Neuronal stem cell (in vitro differentiated cells): ENCODE measurements around the gene KATNB1.
A peak's percentile ranks its signal among the peaks of the same experiment; 100 is the strongest.

Source experiments
- DNase-seq: peaks from one replicate; pipeline ENCODE4 v3.0.0-alpha.2; 2013; ENCODE audit warnings: low spot score
- H2AFZ ChIP-seq: one replicate; pipeline ENCODE4 v1.6.1; 2013; ENCODE audit warnings: mild to moderate bottlenecking, low read length, inconsistent platforms
- H2AK5ac ChIP-seq: 2 replicates; pipeline ENCODE4 v1.6.1; 2013; ENCODE audit warnings: low read depth, mild to moderate bottlenecking, inconsistent platforms, low read length, moderate library complexity, mixed read lengths
- H2BK120ac ChIP-seq: 2 replicates; pipeline ENCODE4 v1.6.1; 2013; ENCODE audit warnings: low read depth, mild to moderate bottlenecking, inconsistent platforms, low read length, moderate library complexity, mixed read lengths
- H2BK12ac ChIP-seq: one replicate; pipeline ENCODE4 v1.6.1; 2013; ENCODE audit warnings: low read length, inconsistent platforms
- H2BK15ac ChIP-seq: 2 replicates; pipeline ENCODE4 v1.6.1; 2013; ENCODE audit warnings: mild to moderate bottlenecking, low read length, inconsistent platforms, mixed read lengths
- H2BK5ac ChIP-seq: one replicate; pipeline ENCODE4 v1.6.1; 2013; ENCODE audit warnings: inconsistent platforms, mild to moderate bottlenecking, low read length, moderate library complexity
- H3K14ac ChIP-seq: one replicate; pipeline ENCODE4 v1.6.1; 2013; ENCODE audit warnings: low read length, inconsistent platforms
- H3K18ac ChIP-seq: 2 replicates; pipeline ENCODE4 v1.6.1; 2013; ENCODE audit warnings: low read length, inconsistent platforms
- H3K23ac ChIP-seq: 2 replicates; pipeline ENCODE4 v1.6.1; 2013; ENCODE audit warnings: low read depth, mild to moderate bottlenecking, mixed read lengths, low read length, inconsistent platforms; ENCODE audit not compliant: poor library complexity
- H3K27ac ChIP-seq: replicated peaks from 3 replicates; pipeline ENCODE4 v1.5.1; 2013; ENCODE audit warnings: low read length, inconsistent platforms
- H3K27me3 ChIP-seq, 3 experiments: 2 replicates each; pipeline ENCODE4 v1.6.1; 2013; ENCODE audit warnings: low read length in 3 of 3, mild to moderate bottlenecking in 2 of 3, inconsistent platforms in 1 of 3, low read depth in 1 of 3, mixed read lengths in 1 of 3, moderate library complexity in 1 of 3; ENCODE audit not compliant: control insufficient read depth in 3 of 3, insufficient read depth in 3 of 3
- H3K36me3 ChIP-seq, 2 donors: replicated peaks in 1 of 2; 2 replicates each; pipeline ENCODE4 v1.6.1; 2013; ENCODE audit warnings: low read length in 2 of 2; ENCODE audit not compliant: control insufficient read depth in 2 of 2, insufficient read depth in 2 of 2
- H3K4ac ChIP-seq: 2 replicates; pipeline ENCODE4 v1.6.1; 2013; ENCODE audit warnings: inconsistent platforms, mild to moderate bottlenecking, low read length, moderate library complexity
- H3K4me1 ChIP-seq, 2 donors: 1 replicate in 1 of 2; 2 replicates in 1 of 2; pipeline ENCODE4 v1.6.1; 2013; ENCODE audit warnings: low read length in 2 of 2, low read depth in 1 of 2; ENCODE audit not compliant: control insufficient read depth in 2 of 2, insufficient read depth in 1 of 2
- H3K4me2 ChIP-seq: one replicate; pipeline ENCODE4 v1.6.1; 2013; ENCODE audit warnings: mild to moderate bottlenecking, low read length, inconsistent platforms; ENCODE audit not compliant: insufficient read depth, poor library complexity, severe bottlenecking
- H3K4me3 ChIP-seq, 2 donors: 2 replicates each; pipeline ENCODE4 v1.5.1; 2013; ENCODE audit warnings: low read length in 2 of 2, mild to moderate bottlenecking in 2 of 2, inconsistent platforms in 1 of 2, moderate library complexity in 1 of 2
- H3K79me1 ChIP-seq: one replicate; pipeline ENCODE4 v1.6.1; 2013; ENCODE audit warnings: low read depth, mild to moderate bottlenecking, inconsistent platforms, low read length, moderate library complexity
- H3K9ac ChIP-seq: one replicate; pipeline ENCODE4 v1.6.1; 2013; ENCODE audit warnings: mild to moderate bottlenecking, low read depth, low read length, inconsistent platforms; ENCODE audit not compliant: poor library complexity
- H3K9me3 ChIP-seq, 2 donors: replicated peaks in 1 of 2; 2 replicates each; pipeline versions ENCODE3 to v1.6.1; 2013; ENCODE audit warnings: low read length in 2 of 2, mild to moderate bottlenecking in 2 of 2, inconsistent platforms in 1 of 2, low read depth in 1 of 2, mixed read lengths in 1 of 2, moderate library complexity in 1 of 2; ENCODE audit not compliant: control insufficient read depth in 2 of 2, insufficient read depth in 1 of 2
- H4K8ac ChIP-seq: one replicate; pipeline ENCODE4 v1.6.1; 2013; ENCODE audit warnings: low read depth, mild to moderate bottlenecking, inconsistent platforms, low read length, moderate library complexity
- H4K91ac ChIP-seq: one replicate; pipeline ENCODE4 v1.6.1; 2013; ENCODE audit warnings: low read length, low read depth, mild to moderate bottlenecking, inconsistent platforms; ENCODE audit not compliant: poor library complexity
- WGBS, 2 donors: extraction: QIAGEN DNeasy Blood & Tissue Kit; methylation state at CpG; one replicate each; pipeline ENCODE4 v1.1.7; 2013; ENCODE audit warnings: missing lambda C conversion rate in 2 of 2, mixed read lengths in 1 of 2; ENCODE audit not compliant: insufficient read length in 2 of 2, insufficient replicate concordance in 1 of 2; ENCODE audit errors: extremely low coverage in 2 of 2; 5-methylcytosine and 5-hydroxymethylcytosine counted together

KATNB1 gene

GRCh38 chr16:57766714-57767348, 31.3 kb downstream of the KATNB1 start:
- H2BK5ac ChIP-seq: no peak overlapping the region
- WGBS, 2 donors: no CpG with 5 or more reads among the region's 15 CpGs
- no peaks in the 10 kb centered on the region for H3K36me3 ChIP-seq

GRCh38 chr16:57769541-57770145, 34.1 kb downstream of the KATNB1 start:
- no peak for DNase-seq
- no CpG with 5 or more reads among the region's 22 CpGs for WGBS, 2 donors

More at GRCh38 chr16:57766714-57767348, 31.3 kb downstream of the KATNB1 start:
- peak overlapping the region; percentile 68 for H3K23ac ChIP-seq
- peak overlapping the region; percentile 34 for H2AK5ac ChIP-seq
- peak overlapping the region in 1 of 2 donors; percentile 16 for H3K4me3 ChIP-seq
- H2BK120ac ChIP-seq: no peak overlapping the region
- no peak for DNase-seq
- H3K4me2 ChIP-seq: no peak overlapping the region
- H4K91ac ChIP-seq: no peak overlapping the region
- H2BK12ac ChIP-seq: peak overlapping the region; percentile 75
- no peak overlapping the region for H3K14ac ChIP-seq
- no peak overlapping the region for H2BK15ac ChIP-seq
- H3K9ac ChIP-seq: peak overlapping the region; percentile 12
- H3K4me1 ChIP-seq: peaks cover 3 to 8% of the 10 kb centered on the region in 2 donors
- no peak overlapping the region for H3K4ac ChIP-seq
- H3K18ac ChIP-seq: no peak overlapping the region
- no peak overlapping the region for H3K27ac ChIP-seq
- H3K79me1 ChIP-seq: no peaks in the 10 kb centered on the region
- H2AFZ ChIP-seq: no peak overlapping the region
- no peaks in the 10 kb centered on the region for H3K9me3 ChIP-seq
- no peaks in the 10 kb centered on the region for H3K27me3 ChIP-seq
- H4K8ac ChIP-seq: no peak overlapping the region

GRCh38 chr16:57770361-57770760, 34.8 kb downstream of the KATNB1 start:
- no peak overlapping the region for H4K91ac ChIP-seq
- no peak overlapping the region for H3K27ac ChIP-seq
- WGBS, 2 donors: no CpG with 5 or more reads among the region's 15 CpGs
- H3K27me3 ChIP-seq: no peaks in the 10 kb centered on the region
- peak overlapping the region; percentile 94 for H3K14ac ChIP-seq
- no peak overlapping the region for H3K9ac ChIP-seq
- H3K4me1 ChIP-seq: peaks cover 0 to 5% of the 10 kb centered on the region in 2 donors
- no peaks in the 10 kb centered on the region for H3K36me3 ChIP-seq
- no peak overlapping the region for H3K18ac ChIP-seq
- H2BK15ac ChIP-seq: peak overlapping the region; percentile 87
- no peak overlapping the region for H2AFZ ChIP-seq
- peak overlapping the region; percentile 46 for H2AK5ac ChIP-seq
- no peak overlapping the region for H2BK5ac ChIP-seq
- H3K4me2 ChIP-seq: no peak overlapping the region
- no peak for DNase-seq
- no peak overlapping the region for H3K4me3 ChIP-seq
- peak overlapping the region; percentile 73 for H3K23ac ChIP-seq
- H3K9me3 ChIP-seq: no peaks in the 10 kb centered on the region
- no peak overlapping the region for H2BK12ac ChIP-seq
- no peak overlapping the region for H4K8ac ChIP-seq
- H2BK120ac ChIP-seq: no peak overlapping the region
- H3K79me1 ChIP-seq: no peaks in the 10 kb centered on the region
- no peak overlapping the region for H3K4ac ChIP-seq

More at GRCh38 chr16:57769541-57770145, 34.1 kb downstream of the KATNB1 start:
- Histone ChIP-seq H3K4me1 (peaks cover 0 to 1% of the 10 kb centered on the region in 2 donors), H3K4me2 (no peak overlapping the region), H2BK15ac (peak overlapping the region; percentile 87), H3K18ac (no peak overlapping the region), H3K36me3 (no peaks in the 10 kb centered on the region), H3K9me3 (no peaks in the 10 kb centered on the region), H3K27ac (no peak overlapping the region), H3K9ac (no peak overlapping the region), H3K79me1 (no peaks in the 10 kb centered on the region), H3K14ac (peak overlapping the region; percentile 89), H3K23ac (peak overlapping the region; percentile 73), H3K27me3 (no peaks in the 10 kb centered on the region), H2BK120ac (peak overlapping the region; percentile 61), H3K4ac (no peak overlapping the region), H4K8ac (no peak overlapping the region), H2BK12ac (no peak overlapping the region), H3K4me3 (no peak overlapping the region), H2BK5ac (no peak overlapping the region), H2AFZ (no peak overlapping the region), H2AK5ac (peak overlapping the region; percentile 88), H4K91ac (no peak overlapping the region)

- H2AFZ ChIP-seq: no peak overlapping the region
- H3K9me3 ChIP-seq: no peaks in the 10 kb centered on the region
- H4K91ac ChIP-seq: peak overlapping the region; percentile 92
- H3K27me3 ChIP-seq: no peaks in the 10 kb centered on the region
- peak overlapping the region; percentile 90 for H2BK12ac ChIP-seq
- peak overlapping the region; percentile 47 for H3K14ac ChIP-seq
- no peaks in the 10 kb centered on the region for H3K36me3 ChIP-seq
- peak overlapping the region; percentile 49 for H2BK15ac ChIP-seq
- no peaks in the 10 kb centered on the region for H3K79me1 ChIP-seq
- peak overlapping the region; percentile 44 for H2BK120ac ChIP-seq
- H3K4ac ChIP-seq: no peak overlapping the region
- peak overlapping the region; percentile 88 for H2AK5ac ChIP-seq
- peak overlapping the region; percentile 17 for H3K23ac ChIP-seq
- H2BK5ac ChIP-seq: no peak overlapping the region
- no peak overlapping the region for H3K4me2 ChIP-seq
- H3K9ac ChIP-seq: no peak overlapping the region
- no peak overlapping the region for H3K4me3 ChIP-seq
- H3K4me1 ChIP-seq: peaks cover 0 to 14% of the 10 kb centered on the region in 2 donors
- no peak overlapping the region for H3K27ac ChIP-seq
- no CpG with 5 or more reads among the region's 26 CpGs for WGBS, 2 donors
- no peak overlapping the region for H4K8ac ChIP-seq
- H3K18ac ChIP-seq: peak overlapping the region; percentile 57
- no peak for DNase-seq
Measured at GRCh38 chr16:57771141-57771785, 35.7 kb downstream of the KATNB1 start.
